GM12891 (cell line): ENCODE measurements around the gene COL1A1.

Experiments
- POLR2A ChIP-seq: IDR thresholded peaks from 2 replicates; pipeline ENCODE4 v1.6.1; 2011; ENCODE audit warnings: low read depth, low read length, control low read depth
- POLR2AphosphoS5 ChIP-seq: IDR thresholded peaks from 2 replicates; pipeline ENCODE4 v1.6.1; 2011; ENCODE audit warnings: low read depth, low read length, control low read depth

DNA sequence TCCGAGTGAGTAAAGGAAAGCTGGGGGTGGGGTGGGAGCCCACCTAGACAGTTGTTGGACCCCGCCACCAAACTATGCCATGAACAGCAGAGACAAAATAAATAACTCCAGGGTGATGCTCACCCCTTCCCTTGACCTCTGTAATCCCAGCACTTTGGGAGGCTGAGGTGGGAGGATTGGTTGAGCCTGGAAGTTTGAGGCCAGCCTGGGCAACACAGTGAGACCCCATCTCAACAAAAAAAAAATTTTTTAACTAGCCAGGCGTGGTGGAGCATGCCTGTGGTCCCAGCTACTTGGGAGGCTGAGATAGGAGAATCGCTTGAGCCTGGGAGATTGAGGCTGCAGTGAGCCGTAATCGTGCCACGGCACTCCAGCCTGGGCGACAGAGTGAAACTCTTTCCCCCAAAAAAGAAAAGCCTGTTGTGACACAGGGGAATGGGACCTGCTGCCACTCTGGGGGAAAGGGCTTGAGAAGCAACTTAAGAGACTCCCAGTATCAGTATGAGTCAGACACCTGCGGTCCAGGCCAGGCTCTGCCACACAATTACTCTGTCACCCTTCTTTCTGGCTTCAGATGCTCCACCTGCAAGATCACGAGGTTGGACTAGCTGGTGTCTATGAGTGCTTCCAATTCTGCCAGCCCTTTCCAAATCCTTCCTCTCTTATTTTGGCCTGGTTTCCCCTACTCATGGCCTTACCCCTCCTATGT, 30.6 kb downstream of the COL1A1 start:
- TF ChIP-seq POLR2AphosphoS5 (no peak), POLR2A (no peak)
